HEK293T (cell line): ENCODE measurements around the gene C22orf15.

Source experiments
- CTBP1 ChIP-seq: fragments of 450-650 bp; IDR thresholded peaks from 2 replicates; pipeline ENCODE4 v1.6.1; 2016; ENCODE audit warnings: borderline replicate concordance
- SUZ12 ChIP-seq: fragments of 450-650 bp; IDR thresholded peaks from 2 replicates; pipeline ENCODE4 v1.6.1; 2016; ENCODE audit warnings: mild to moderate bottlenecking
- ZNF384 ChIP-seq: fragments of 450-650 bp; IDR thresholded peaks from 2 replicates; pipeline ENCODE4 v1.6.1; 2016

- no peak for TF ChIP-seq ZNF384
- no peak for TF ChIP-seq CTBP1
- TF ChIP-seq SUZ12: no peak
Measured at GRCh38 chr22:23755711-23756110, 7.1 kb upstream of the C22orf15 start.
